Natural killer cell (primary cell): ENCODE results near the gene ATP1B3. TPM values are rescaled to one million over a fixed set of nuclear protein-coding genes. Genes with fewer than 3 reads are reported as not detected.

Source experiments
- ATAC-seq, 3 donors: fragments of 150-1000 bp in 2 of 3; fragments of 200-7000 bp in 1 of 3; cut with Tn5 transposase; 1 replicate in 1 of 3; 2 replicates in 2 of 3; pipeline ENCODE4 v1.10.0; 2021; ENCODE audit warnings: mild to moderate bottlenecking in 2 of 3, moderate library complexity in 2 of 3
- DNase-seq, 2 donors: peaks; one replicate each; pipeline versions ENCODE4 v3.0.0 to v3.0.0-alpha.2; 2013 to 2021; ENCODE audit warnings: mixed read lengths in 1 of 2
- H3K27ac ChIP-seq: one replicate; pipeline ENCODE4 v1.5.1; 2013; ENCODE audit warnings: mild to moderate bottlenecking, low read length
- H3K27me3 ChIP-seq: one replicate; pipeline ENCODE4 v1.6.1; 2013; ENCODE audit warnings: low read length; ENCODE audit not compliant: control insufficient read depth, insufficient read depth
- H3K36me3 ChIP-seq: one replicate; pipeline ENCODE4 v1.6.1; 2013; ENCODE audit warnings: low read length; ENCODE audit not compliant: control insufficient read depth, insufficient read depth
- H3K4me1 ChIP-seq: one replicate; pipeline ENCODE4 v1.6.1; 2013; ENCODE audit warnings: low read length; ENCODE audit not compliant: control insufficient read depth, insufficient read depth
- H3K4me3 ChIP-seq: one replicate; pipeline ENCODE4 v1.5.1; 2013; ENCODE audit warnings: low read length
- H3K9me3 ChIP-seq: one replicate; pipeline ENCODE4 v1.6.1; 2013; ENCODE audit warnings: low read length; ENCODE audit not compliant: control insufficient read depth, insufficient read depth
- H3K27ac Mint-ChIP-seq, 2 donors: one replicate each; pipeline ENCODE4 v1.8.0; 2022; ENCODE audit warnings: mild to moderate bottlenecking in 2 of 2, mixed read lengths in 2 of 2, moderate library complexity in 1 of 2
- H3K27me3 Mint-ChIP-seq, 2 donors: one replicate each; pipeline ENCODE4 v1.8.0; 2022; ENCODE audit warnings: low read depth in 2 of 2, mixed read lengths in 2 of 2
- H3K36me3 Mint-ChIP-seq: one replicate; pipeline ENCODE4 v1.8.0; 2022; ENCODE audit warnings: mixed read lengths
- H3K4me1 Mint-ChIP-seq, 2 donors: one replicate each; pipeline ENCODE4 v1.8.0; 2022; ENCODE audit warnings: mixed read lengths in 2 of 2
- H3K4me3 Mint-ChIP-seq: one replicate; pipeline ENCODE4 v1.8.0; 2022; ENCODE audit warnings: mild to moderate bottlenecking, moderate library complexity, mixed read lengths
- H3K9me3 Mint-ChIP-seq, 2 donors: one replicate each; pipeline ENCODE4 v1.8.0; 2022; ENCODE audit warnings: mixed read lengths in 2 of 2
- WGBS: methylation state at CpG from one replicate; pipeline ENCODE4 v1.1.7; 2013; ENCODE audit warnings: missing lambda C conversion rate; ENCODE audit not compliant: insufficient coverage; 5-methylcytosine and 5-hydroxymethylcytosine counted together
- intact Hi-C: fragments of 100-400 bp; cut with micrococcal nuclease; formaldehyde crosslinking; loops from one replicate; pipeline ENCODE4 v1.14.2; 2022
- total RNA-seq, 4 donors: library from RNA; stranded (reverse); fragments of 120-200 nt in 1 of 4; gene quantifications; one replicate each; pipeline versions ENCODE4 v1.2.3 to v1.2.4, GENCODE V29; 2013 to 2022
- TF ChIP-seq, protein P1 (sequence below): fragments of 200-600 bp; IDR thresholded peaks from one replicate; pipeline ENCODE4 v1.8.0; 2022; ENCODE audit warnings: antibody characterized with exemption

ATP1B3 gene
- total RNA-seq, 3 donors from 2014 or later (not counting 1 experiment from before 2014, with no cell fraction given) = 46.7 to 81.1 (median 78.2) TPM

GRCh38 chr3:141860766-141861513 lies 15.5 kb upstream of the ATP1B3 start:
- Histone ChIP-seq H3K4me3 (no peak overlapping the region), H3K36me3 (no peaks in the 10 kb centered on the region), H3K27me3 (no peaks in the 10 kb centered on the region), H3K27ac (no peak overlapping the region), H3K9me3 (no peaks in the 10 kb centered on the region), H3K4me1 (no peaks in the 10 kb centered on the region)
- no peak for DNase-seq
- no peak overlapping the region for H3K27ac Mint-ChIP-seq
- no peak for ATAC-seq
- intact Hi-C loops = no loop called here
- no peak overlapping the region for H3K4me3 Mint-ChIP-seq
- H3K36me3 Mint-ChIP-seq = no peaks in the 10 kb centered on the region
- WGBS = 57% methylated on average over 7 of the region's 8 CpGs
- TF ChIP-seq, protein P1, sequence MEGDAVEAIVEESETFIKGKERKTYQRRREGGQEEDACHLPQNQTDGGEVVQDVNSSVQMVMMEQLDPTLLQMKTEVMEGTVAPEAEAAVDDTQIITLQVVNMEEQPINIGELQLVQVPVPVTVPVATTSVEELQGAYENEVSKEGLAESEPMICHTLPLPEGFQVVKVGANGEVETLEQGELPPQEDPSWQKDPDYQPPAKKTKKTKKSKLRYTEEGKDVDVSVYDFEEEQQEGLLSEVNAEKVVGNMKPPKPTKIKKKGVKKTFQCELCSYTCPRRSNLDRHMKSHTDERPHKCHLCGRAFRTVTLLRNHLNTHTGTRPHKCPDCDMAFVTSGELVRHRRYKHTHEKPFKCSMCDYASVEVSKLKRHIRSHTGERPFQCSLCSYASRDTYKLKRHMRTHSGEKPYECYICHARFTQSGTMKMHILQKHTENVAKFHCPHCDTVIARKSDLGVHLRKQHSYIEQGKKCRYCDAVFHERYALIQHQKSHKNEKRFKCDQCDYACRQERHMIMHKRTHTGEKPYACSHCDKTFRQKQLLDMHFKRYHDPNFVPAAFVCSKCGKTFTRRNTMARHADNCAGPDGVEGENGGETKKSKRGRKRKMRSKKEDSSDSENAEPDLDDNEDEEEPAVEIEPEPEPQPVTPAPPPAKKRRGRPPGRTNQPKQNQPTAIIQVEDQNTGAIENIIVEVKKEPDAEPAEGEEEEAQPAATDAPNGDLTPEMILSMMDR = no peak
- no peaks in the 10 kb centered on the region for H3K9me3 Mint-ChIP-seq
- H3K27me3 Mint-ChIP-seq = peaks cover 7 to 11% of the 10 kb centered on the region in 2 donors
- H3K4me1 Mint-ChIP-seq = no peaks in the 10 kb centered on the region

DNA sequence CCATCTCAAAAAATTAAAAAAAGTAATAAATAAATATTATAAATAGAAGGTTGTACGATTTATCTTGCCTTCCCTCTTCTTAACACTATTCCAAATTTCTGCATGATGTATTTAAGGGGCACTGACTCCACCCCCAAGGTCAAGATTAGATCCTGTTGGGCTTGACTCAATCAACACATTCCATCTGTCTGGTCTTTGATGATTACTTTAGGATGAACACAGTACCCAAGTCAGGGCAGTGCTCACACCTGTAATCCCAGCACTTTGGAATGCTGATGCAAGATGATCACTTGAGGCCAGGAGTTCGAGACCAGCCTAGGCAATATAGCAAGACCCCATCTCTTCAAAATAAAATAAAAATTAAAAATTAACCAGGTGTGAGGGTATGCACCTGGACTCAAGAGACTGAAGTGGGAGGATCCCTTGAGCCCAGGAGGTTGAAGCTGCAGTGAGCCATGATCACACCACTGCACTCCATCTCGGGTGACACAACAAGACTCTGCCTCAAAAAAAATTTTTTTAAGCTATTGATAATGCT lies 14.1 kb upstream of the ATP1B3 start:
- H3K9me3 Mint-ChIP-seq = no peaks in the 10 kb centered on the region
- TF ChIP-seq, protein P1 = no peak
- Histone ChIP-seq H3K27me3 (no peaks in the 10 kb centered on the region), H3K4me1 (no peaks in the 10 kb centered on the region), H3K27ac (no peak overlapping the region), H3K9me3 (no peaks in the 10 kb centered on the region), H3K4me3 (no peak overlapping the region), H3K36me3 (no peaks in the 10 kb centered on the region)
- H3K36me3 Mint-ChIP-seq = no peaks in the 10 kb centered on the region
- DNase-seq = no peak
- peaks cover 7 to 11% of the 10 kb centered on the region in 2 donors for H3K27me3 Mint-ChIP-seq
- no peak overlapping the region for H3K27ac Mint-ChIP-seq
- H3K4me1 Mint-ChIP-seq = no peaks in the 10 kb centered on the region
- no peak for ATAC-seq
- WGBS = 91% methylated on average over 2 of the region's 3 CpGs
- intact Hi-C loops = no loop called here
- H3K4me3 Mint-ChIP-seq = no peak overlapping the region

DNA sequence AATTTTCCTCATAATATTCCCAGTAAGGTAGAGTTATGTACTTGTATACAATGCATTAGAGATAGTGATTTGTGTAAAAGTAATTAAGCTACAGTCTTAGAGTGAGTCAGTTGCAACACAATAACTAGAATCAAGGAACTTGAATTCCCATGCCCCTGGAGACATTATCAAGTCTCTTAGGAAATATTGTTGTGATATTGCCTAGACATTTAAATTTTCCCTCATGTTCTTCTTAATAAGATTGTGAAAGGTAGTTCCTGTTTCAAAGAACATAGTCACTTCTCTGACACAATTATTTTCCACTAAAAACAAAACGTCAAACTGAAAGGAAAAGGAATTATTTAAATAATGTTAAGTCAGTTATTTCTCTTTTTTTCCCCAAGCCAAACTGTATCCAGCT lies 13.0 kb upstream of the ATP1B3 start:
- H3K27ac ChIP-seq = no peak overlapping the region
- no peaks in the 10 kb centered on the region for H3K9me3 Mint-ChIP-seq

More for the DNA sequence above, 13.0 kb upstream of the ATP1B3 start:
- Histone ChIP-seq H3K4me3 (no peak overlapping the region), H3K9me3 (no peaks in the 10 kb centered on the region), H3K36me3 (no peaks in the 10 kb centered on the region), H3K27me3 (no peaks in the 10 kb centered on the region), H3K4me1 (no peaks in the 10 kb centered on the region)
- no peaks in the 10 kb centered on the region for H3K36me3 Mint-ChIP-seq
- H3K27me3 Mint-ChIP-seq = peaks cover 7 to 11% of the 10 kb centered on the region in 2 donors
- TF ChIP-seq, protein P1 = no peak
- H3K4me3 Mint-ChIP-seq = no peak overlapping the region
- ATAC-seq = no peak
- WGBS = no CpG with 5 or more reads among the region's 1 CpG
- DNase-seq = no peak
- intact Hi-C loops = no loop called here
- no peaks in the 10 kb centered on the region for H3K4me1 Mint-ChIP-seq
- H3K27ac Mint-ChIP-seq = no peak overlapping the region
